Esophagus muscularis mucosa (tissue), 4 donors: ENCODE results near the gene CFH.

Experiments used
- CTCF ChIP-seq, 3 experiments: fragments of 200-600 bp in 2 of 3; fragments of 450-650 bp in 1 of 3; sonication (generic) in 2 of 3; IDR thresholded peaks; one replicate each; pipeline ENCODE4 v1.5.1; 2017 to 2019; ENCODE audit warnings: antibody characterized with exemption in 3 of 3, mild to moderate bottlenecking in 2 of 3, moderate library complexity in 1 of 3
- EP300 ChIP-seq: sonication (generic); formaldehyde crosslinking; IDR thresholded peaks from one replicate; pipeline ENCODE4 v1.6.1; 2017; ENCODE audit warnings: antibody characterized with exemption
- POLR2AphosphoS5 ChIP-seq, 2 donors: sonication (generic); formaldehyde crosslinking; IDR thresholded peaks; one replicate each; pipeline ENCODE4 v1.6.1; 2017; ENCODE audit warnings: antibody characterized with exemption in 2 of 2

- TF ChIP-seq CTCF (IDR thresholded peaks at IDR 0.05) = no peak
- no peak for TF ChIP-seq EP300
- TF ChIP-seq POLR2AphosphoS5 (IDR thresholded peaks at IDR 0.05) = no peak
These were observed 23.0 kb upstream of the CFH start for GRCh38 chr1:196628838-196629237.
